ENCODE data around the gene SCMH1.
"Not testable (repeated sequence)": the region's sequence is repeated elsewhere in the genome, so short reads cannot be mapped to it uniquely, and the experiment has no call there.

Gene SCMH1

DNA sequence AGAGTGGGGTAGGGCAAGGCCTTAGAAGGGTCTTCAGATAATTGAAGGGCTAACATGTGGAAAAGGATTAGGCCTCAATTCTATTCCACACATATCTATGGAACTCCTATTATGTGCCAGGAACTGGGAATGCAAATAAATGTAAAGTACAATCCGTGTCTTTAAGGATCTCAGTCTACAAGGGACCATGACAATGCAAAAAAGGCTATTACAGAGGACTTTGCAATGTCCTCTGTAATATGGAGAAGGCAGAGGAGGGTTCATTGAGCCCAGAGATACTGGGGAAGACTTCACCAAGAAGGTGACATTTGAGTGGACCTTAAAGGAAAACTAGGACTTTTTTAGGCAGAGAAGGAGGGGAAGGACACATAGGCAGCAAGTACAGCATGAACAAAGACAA is 4.5 kb upstream of the SCMH1 start:
- no peak for DNase-seq

DNA sequence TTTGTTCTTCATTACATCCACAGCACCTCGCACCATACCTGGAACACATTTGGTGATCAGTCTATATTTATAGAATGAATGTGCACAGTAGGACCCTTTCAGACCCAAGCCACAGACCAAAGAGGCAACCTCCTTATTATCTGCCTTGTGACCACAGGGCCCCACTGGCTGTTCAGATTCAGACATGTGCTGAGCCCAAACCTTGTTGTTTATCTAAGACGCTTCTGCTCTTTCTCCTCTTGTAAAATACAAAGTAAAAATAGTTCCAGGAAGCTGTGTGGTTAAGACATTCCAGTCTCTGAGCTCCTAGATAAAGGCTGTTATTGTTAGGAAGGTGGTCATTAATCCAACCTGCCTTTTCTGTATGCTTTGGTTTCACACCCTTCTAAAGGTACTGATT is 3.6 kb upstream of the SCMH1 start:
- DNase-seq: no peak

DNA sequence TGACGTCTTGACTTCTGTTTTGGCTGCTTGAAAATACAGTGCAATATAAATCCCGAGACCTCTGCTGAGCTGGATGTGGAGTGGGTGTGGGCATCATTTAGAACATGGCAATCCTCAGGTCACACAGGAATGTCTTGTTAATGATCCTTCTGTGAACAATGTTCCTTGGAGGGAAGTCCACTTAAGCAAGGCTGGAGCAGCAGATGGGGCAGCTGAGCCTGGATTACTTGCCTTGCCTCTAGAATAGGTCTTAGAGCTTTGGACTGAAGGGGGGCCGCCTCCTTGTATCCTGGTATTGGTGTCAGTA is 926 bp upstream of the SCMH1 start:
- DNase-seq: no peak

DNA sequence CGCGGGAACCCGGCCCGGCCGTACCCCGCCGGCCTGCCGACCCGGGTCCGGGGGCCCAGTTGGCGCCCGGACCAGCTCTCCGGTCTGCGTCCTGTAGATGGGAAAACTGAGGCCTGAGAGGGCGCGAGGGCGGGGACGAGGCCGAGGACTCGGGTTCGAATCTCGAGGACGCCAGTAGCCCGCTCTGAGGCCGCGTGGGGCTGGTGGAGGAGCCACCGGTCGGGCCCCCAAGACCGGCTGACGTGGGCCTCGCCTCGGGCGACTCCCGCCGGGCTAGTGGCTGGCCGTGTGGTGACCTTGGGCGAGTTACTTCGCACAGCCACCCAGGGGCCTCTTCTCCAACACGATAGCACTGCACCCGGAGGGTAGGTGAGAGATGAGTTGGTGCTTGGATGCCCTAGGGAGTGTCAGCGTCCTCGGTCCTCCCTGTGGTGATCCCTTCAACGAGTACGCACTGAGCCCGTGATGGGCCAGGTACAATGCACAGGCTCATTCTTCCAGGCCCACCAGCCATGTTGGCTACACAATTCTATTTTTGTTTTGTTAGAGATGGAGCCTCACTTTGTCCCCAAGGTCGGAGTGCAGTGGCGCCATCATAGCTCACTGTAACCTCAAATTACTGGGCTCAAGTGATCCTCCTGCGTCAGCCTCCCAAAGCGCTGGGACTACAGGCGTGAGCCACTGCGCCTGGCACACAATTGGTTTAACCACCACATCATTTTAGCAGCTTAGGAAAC is 404 bp upstream of the SCMH1 start:
- no peak for DNase-seq

DNA sequence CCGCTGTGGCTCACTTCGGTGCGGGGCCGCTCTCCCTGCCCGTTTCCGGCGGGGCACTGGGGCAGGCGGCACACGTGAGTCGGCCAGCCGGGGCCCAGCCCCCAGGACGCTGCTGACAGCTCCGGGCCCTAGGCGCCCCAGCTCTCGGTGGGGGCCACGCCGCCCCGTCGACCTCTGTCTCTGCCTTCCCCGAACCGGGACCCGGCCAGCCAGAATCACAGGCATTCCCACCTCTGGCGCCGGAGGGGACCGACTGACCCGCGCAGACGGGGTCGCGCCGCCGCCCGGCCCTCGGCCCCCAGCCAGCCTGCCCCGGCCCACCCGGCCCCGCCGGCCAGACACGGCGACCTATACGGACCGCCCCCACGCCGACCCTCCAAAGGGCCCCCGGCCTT is 755 bp downstream of the SCMH1 start:
- DNase-seq: peak; percentile 35

DNA sequence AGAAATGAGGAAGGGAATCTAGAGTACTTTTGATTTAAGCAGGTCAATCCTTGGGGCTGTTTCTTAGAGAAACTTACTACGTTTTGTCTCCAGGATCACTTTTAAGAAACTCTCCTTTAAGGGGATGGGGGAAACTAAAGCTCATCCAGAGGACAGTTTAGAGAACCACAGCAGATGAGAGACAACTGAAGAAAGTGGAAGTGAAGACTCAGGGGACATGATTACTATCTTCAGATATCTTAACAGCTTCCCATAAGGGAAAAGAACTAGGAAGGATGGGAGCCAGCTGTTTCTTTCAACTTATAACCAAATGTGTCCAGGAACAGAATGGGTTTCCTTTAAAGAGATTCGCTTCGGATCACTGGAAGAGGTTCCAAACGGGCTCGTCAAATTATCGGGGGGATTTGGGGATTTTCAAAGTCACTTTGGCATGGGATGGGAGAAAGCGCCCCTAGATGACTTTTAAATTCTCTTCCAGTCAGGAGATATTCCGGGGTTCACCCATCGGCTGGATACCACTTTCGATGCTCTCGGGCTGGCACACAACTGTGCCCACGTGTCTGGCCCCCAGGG is 1.2 kb downstream of the SCMH1 start:
- DNase-seq: no peak

DNA sequence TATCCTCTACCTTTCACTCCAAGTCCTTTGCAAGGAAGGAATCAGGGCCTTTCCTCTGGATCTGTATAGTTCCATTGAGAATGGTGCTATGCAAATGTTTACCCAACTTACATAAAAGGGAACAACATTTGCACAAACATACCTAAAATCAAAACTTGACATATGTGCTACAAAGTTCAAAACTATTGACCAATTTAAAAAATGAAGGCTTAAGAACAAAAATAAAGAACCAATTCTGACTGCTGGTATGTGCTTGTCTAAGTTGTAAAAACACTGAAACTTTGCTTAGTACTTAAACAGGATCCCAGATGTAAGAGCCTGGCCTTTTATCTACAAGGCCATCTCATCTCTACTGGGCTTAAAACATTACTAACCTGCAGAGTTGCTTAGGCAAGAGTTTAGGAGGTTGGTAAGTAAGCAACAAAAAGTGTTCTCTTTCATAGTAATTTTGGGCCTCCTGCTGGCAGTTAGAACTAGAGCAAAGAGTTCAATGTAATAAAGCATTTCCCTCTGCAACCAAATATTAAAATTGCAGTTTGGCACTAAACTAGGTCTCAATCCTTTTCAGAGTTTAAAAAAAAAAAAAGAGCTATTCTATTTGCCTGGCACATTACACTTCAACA is 2.0 kb downstream of the SCMH1 start:
- DNase-seq: no peak

DNA sequence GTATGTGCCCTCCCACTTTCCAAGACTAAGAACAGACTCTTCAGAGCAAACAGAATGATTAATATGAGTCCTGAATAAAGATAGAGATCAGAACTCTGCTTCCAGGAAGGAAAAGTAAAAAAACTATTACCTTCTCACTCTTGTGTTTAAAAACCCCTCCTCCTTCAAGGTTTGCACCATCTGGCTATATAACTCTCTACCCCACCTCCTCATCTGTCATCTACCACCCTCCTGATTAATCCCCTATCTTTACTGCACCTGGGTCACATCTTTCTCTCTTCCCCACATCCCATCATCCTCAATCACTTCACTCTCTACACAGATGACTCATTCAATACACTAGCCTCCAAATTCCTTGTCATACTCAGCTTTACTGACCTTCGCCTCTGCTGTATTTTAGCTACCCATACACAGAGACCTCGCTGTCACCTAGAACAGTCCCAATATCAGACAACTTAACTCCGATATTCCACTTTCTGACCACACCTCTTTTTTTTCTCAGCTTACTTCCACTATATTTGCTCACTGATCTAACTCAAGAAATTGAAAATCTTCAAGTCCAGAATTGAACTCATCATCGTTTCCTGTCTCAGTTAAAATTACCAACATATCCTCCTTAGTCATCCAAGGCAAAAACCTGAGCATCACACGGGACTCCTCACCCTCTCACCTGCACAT is 3.7 kb downstream of the SCMH1 start:
- no peak for DNase-seq

DNA sequence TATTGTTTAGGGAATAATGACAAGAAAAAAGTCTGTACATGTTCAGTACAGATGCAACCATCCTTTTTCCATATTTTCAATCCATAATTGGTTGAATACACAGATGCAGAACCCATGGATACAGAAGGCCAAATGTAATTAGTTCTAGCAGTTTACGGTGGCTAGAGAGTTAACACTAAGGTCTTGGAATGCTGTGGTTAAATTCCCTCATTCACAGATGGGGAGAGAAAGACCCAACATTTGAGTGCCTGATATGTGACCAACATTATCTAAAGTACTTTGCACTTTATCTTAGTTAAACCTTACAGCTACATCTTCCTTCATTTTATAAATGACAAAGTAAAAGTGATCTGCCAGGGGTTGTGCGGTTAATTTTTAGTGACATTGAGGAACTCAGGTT is 5.3 kb downstream of the SCMH1 start:
- no peak for DNase-seq

DNA sequence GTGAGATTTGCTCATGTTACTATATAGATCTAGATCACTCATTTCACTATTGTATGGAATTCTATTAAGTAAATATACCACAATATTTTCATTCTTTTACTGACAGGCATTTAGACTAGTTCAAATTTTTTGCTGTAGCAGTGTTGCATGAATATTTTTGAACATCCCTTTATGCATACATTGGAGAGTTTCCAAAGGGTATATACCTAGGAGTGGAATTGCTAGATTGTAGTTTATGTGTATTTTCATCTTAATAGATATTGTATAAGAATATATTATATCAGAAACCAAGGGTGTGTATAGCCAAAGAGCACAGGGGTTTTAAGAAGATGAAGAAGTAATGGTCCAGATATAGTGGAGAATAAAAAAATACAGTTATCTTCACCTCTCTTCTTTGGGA is 6.2 kb downstream of the SCMH1 start:
- no peak for DNase-seq

DNA sequence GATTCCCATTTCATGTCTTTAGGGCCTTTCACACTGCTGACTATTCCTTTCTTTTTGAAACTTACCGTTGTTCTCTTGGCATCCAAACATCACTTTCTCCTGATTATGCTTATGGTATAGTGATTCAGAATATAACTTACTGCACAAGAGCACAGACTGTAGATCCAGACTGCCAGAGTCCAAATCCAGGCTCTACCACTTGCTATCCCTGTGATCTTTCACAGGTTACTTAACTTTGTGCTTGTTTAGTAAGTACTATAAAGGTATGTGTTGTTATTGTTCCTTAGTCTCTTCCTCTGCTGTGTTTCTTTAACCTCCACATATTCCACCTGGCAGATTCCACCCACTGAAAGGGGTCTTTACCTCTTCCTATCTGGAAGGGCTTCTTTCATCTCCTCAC is 8.4 kb downstream of the SCMH1 start:
- DNase-seq: no peak

DNA sequence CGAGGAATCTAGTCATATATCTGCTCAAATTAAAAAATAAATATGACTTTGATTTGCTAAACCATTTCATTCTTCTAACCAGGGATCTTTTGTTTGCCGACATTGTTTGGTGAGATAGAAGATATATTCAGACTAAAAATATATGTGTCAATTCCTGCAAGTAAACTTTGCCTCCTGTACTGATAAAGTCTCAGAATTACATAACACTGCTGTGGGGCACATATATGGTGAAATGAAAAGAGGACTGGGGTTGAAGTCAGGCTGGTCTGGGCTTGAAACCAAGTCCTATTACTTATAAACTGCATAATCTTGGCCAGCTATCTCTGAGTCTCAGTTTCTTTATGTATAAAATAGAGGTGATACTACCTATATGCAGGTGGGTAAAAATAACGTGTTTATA is 9.8 kb downstream of the SCMH1 start:
- DNase-seq: no peak

DNA sequence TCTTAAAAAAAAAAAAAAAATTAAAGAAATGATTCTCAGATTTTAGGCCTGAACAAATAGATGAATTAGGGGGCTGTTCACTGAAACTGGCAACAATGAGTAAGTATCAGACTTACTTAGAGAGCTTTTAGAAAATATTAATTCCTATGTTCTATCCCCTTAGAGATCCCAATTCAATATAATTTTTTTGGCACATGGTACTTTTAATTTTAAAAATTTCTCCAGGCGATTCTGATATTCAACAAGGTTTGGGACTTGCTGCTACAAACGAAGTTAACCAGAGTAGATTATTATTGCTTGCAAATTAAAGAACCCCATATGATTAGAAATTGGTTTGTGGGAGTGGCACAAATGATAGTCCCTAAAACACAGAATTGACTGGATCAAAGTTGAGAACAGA is 11.4 kb downstream of the SCMH1 start:
- no peak for DNase-seq

DNA sequence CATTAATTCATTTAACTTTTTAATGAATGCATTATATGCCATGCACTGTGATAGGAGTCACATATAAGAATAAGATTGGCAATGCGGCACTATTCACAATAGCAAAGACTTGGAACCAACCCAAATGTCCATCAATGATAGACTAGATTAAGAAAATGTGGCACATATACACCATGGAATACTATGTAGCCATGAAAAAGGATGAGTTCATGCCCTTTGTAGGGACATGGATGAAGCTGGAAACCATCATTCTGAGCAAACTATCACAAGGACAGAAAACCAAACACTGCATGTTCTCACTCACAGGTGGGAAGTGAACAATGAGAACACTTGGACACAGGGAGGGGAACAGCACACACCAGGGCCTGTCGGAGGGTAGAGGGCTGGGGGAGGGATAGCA is 12.9 kb downstream of the SCMH1 start:
- DNase-seq: not testable (repeated sequence)

DNA sequence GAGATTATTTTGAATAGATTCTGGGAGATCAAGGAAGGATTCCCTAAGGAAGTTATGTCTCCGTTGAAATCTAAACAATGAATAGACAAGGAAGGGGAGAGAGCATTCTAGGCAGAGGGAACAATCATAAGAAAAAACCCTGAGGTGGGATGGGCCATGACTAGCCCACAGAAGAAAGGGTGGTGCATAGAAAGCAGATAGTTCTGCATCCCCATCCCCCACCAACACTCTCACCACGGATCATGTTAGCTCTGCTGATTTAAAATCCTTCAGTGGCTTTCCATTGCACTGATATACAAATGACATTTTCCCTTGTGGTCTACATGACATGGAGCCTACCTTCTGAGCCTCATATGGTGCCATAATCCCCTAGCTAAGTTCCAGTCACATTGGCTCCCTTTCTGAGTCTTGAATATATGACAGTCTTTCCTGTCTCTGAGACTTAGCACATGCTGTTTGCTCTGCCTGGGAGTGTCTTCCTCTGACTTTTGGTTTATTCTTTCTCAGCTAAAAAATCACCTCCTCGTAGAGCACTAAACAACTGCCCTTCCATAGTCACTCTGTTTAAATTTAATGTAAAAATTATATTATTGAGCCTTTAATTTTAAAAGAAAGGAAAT is 15.2 kb downstream of the SCMH1 start:
- no peak for DNase-seq

DNA sequence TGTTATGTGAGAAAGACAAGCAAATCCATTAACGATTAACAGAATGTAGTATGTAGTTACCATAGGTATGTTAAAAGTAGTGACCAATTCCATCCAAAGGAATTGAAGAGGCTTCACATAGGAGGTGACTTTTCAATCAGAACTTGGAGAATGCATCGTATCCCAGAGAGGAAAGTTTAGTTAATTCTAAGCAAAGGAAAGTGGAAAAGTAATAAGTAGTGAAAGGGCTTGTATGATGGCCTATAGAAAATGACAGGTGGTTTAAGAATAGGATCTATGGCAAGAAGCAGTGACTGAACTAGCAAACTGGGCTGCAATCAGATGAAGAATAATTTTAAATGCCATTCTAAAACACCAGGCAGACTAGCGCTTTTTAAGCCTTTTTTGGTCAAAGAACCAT is 16.6 kb downstream of the SCMH1 start:
- no peak for DNase-seq

DNA sequence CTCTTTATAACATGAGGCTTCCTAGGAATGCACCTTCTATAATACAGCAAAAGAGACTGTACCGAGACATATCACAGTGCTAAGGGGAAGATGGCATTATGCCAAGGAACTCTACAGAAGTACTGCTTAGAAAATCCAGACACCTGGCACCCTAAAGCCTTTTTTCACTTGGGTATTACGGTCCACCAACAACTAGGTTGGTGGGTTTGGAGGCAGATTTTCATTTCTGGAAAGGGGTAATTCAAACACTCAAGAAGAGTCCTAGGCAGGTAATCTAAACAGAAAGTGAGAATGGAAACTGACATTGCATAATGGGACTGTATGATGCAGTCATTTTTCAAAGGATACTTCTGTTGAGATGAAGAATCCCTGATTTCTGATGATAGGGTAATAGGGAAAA is 19.6 kb downstream of the SCMH1 start:
- no peak for DNase-seq

DNA sequence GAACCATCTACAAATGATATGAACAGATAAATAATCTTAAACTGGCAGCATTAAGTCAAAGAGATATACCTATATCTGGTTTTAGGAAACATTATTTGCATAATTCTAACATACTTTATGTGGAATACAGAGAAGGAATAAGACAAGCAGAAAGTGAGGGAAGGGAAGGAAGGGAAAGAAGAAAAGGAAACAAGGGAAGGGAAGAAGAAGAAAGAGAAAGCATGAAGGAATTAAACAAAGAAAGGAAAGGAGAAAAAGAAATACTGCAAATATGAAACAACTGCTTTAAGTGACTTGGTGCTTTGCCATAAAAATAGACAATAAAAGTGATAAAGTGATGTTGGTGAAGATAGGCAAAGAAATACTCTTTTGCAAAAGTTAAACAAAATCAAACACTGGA is 20.1 kb downstream of the SCMH1 start:
- no peak for DNase-seq

DNA sequence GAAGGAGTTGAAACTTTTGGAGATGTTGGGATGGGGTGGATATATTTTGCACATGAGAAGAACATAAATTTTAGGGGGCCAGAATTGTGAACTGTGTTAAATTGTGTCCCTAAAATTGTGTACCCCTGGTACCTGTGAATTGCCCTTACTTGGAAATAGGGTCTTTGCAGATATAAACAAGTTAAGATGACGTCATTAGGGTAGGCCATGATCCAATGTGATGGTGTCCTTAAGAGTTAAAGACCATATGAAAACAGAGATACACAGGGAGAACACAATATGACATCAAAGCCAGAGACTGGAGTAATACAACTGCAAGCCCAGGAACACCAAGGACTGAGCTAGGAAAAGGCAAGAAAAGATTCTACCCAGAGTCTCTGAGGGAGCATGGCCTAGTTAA is 24.0 kb downstream of the SCMH1 start:
- no peak for DNase-seq

DNA sequence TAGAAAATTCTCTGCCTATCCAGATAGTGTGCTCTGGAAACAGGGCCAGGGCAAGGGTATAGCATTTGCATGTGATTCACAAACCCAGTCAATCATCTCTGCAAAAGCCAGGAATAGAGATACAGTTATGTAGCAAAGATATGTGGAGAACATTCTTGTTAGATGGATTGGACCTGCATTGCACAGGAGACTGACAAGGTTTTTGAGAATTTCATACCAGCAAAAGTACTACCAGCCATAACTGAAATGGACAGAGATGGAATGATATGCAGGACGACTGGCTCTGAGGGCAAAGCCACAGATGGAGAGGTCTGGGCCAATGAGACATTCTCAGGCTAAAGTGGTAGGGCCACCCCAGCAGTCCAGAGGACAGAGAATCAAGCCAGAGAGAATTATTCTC is 24.7 kb downstream of the SCMH1 start:
- no peak for DNase-seq

DNA sequence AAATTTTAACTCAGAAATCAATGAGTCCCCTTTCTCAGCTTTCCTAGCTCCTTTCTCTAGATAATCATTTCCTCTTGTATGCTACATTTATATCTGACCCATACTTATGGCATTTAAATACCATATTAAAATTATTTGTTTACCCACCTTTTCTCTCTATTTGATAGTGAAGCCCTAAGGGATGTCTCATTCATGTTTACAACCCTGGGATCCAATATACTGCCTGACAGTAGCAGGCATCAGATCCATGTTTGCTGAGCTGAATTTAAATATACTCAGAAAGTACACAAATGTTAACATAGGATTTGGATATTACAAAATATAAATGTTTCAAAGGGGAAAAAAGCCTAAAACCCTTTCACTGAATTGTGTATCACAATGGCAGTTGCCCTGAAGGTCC is 26.5 kb downstream of the SCMH1 start:
- no peak for DNase-seq

DNA sequence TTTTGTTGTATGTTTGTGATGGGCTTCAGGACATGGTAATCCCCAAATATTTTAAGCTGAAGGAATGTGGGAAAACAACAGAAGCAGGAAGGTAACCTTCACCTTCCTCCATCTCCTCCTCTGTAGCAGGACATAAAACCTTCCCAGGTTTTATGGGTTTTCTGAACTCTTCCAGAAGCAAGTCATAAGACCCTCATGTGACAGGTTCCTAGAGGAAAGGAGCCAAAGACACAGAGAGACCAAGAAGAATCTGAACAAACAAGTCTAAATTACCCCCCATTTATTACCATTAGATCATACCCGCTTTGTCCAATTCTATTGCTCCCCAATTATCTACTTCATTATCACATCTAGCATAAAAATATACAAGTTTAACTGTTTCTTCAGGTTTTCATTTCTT is 28.8 kb downstream of the SCMH1 start:
- DNase-seq: no peak

DNA sequence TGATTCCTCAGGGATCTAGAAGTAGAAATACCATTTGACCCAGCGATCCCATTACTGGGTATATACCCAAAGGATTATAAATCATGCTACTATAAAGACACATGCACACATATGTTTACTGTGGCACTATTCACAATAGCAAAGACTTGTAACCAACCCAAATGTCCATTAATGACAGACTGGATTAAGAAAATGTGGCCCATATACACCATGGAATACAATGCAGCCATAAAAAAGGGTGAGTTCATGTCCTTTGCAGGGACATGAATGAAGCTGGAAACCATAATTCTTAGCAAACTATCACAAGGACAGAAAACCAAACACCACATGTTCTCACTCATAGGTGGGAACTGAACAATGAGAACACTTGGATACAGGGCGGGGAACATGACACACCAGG is 30.5 kb downstream of the SCMH1 start:
- not testable (repeated sequence) for DNase-seq

DNA sequence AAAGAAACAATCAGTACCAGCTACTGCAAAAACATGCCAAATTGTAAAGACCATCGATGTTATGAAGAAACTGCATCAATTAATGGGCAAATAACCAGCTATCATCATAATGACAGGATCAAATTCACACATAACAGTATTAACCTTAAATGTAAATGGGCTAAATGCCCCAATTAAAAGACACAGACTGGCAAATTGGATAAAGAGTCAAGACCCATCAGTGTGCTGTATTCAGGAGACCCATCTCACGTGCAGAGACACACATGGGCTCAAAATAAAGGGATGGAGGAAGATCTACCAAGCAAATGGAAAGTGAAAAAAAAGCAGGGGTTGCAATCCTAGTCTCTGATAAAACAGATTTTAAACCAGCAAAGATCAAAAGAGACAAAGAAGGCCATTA is 35.1 kb downstream of the SCMH1 start:
- not testable (repeated sequence) for DNase-seq
